AG09309 (cell line): ENCODE measurements around the gene SLC8A1.
A peak's percentile ranks its signal among the peaks of the same experiment; 100 is the strongest.

ENCODE experiments used
- DNase-seq: peaks from one replicate; pipeline ENCODE4 v3.0.0-alpha.2; 2010; ENCODE audit warnings: low read depth
- H3K4me3 ChIP-seq: 2 replicates; pipeline ENCODE4 v1.5.1; 2011; ENCODE audit warnings: mild to moderate bottlenecking, low read depth, low read length, moderate library complexity; ENCODE audit not compliant: control insufficient read depth
- TF ChIP-seq, protein P1 (sequence below): IDR thresholded peaks from 2 replicates; pipeline ENCODE4 v1.5.1; 2011; ENCODE audit warnings: mild to moderate bottlenecking, low read depth, low read length, inconsistent platforms; ENCODE audit not compliant: insufficient read depth, control insufficient read depth; ENCODE audit errors: missing control alignments

The SLC8A1 gene

GRCh38 chr2:40439473-40439872, 12.4 kb downstream of the SLC8A1 start:
- TF ChIP-seq, protein P1, sequence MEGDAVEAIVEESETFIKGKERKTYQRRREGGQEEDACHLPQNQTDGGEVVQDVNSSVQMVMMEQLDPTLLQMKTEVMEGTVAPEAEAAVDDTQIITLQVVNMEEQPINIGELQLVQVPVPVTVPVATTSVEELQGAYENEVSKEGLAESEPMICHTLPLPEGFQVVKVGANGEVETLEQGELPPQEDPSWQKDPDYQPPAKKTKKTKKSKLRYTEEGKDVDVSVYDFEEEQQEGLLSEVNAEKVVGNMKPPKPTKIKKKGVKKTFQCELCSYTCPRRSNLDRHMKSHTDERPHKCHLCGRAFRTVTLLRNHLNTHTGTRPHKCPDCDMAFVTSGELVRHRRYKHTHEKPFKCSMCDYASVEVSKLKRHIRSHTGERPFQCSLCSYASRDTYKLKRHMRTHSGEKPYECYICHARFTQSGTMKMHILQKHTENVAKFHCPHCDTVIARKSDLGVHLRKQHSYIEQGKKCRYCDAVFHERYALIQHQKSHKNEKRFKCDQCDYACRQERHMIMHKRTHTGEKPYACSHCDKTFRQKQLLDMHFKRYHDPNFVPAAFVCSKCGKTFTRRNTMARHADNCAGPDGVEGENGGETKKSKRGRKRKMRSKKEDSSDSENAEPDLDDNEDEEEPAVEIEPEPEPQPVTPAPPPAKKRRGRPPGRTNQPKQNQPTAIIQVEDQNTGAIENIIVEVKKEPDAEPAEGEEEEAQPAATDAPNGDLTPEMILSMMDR, result no peak
- no peak for DNase-seq
- no peak overlapping the region for H3K4me3 ChIP-seq

GRCh38 chr2:40436093-40436475, 15.8 kb downstream of the SLC8A1 start:
- H3K4me3 ChIP-seq, result no peak overlapping the region
- TF ChIP-seq, protein P1, result no peak
- no peak for DNase-seq

DNA sequence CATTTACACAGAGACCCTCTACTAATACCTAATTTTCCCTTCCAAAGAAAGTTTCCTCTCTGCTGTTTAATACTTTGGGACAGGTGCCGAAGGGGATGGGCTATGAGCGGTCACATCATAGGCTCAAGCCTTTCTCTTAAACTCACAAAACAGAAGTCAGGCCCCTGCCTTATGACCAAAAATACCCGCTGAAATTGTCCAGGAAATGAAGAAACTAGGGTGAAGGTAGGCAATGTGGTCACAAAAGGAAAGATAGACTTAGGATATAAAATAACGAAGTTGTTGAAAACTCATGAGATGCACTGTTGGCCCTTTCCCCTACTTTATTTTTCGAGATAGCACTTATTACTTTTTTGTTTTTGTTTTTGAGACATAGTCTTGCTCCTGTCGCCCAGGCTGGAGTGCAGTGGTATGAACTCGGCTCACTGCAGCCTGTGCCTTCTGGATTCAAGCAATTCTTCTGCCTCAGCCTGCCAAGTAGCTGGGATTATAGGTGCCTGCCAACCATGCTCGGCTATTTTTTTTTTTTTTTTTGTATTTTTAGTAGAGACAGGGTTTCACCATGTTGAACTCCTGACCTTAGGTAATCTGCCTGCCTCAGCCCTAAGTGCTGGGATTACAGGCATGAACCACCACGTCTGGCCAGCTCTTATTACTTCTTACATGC, 16.3 kb downstream of the SLC8A1 start:
- H3K4me3 ChIP-seq, result no peak overlapping the region
- TF ChIP-seq, protein P1, result no peak
- DNase-seq, result no peak

DNA sequence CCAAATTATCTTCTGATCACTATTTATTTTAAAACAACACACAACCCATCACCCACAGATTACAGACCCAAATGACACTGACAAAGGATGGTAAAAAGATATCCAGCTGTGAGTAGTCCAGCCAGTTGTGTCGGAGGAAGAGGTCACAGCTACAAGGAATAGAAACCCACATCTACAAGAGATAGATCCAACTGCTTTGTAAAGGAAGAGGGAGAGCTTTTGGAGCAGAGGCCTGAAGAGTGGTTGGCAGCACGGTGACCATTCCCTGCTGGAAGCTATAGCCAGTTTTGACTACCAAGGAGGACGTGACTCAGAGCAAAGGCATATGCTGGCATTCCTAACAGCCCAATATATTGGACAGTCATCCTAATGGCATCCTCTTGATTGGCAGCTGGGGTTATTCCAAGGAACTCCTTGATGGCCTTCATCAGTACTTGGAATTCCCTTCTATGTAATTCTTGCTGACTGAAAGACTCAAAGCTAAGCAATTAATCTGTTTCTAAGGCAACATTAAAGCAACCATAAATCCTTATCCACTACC, 17.1 kb downstream of the SLC8A1 start:
- H3K4me3 ChIP-seq, result no peak overlapping the region
- DNase-seq, result peak; percentile 96
- TF ChIP-seq, protein P1, result no peak

GRCh38 chr2:40433736-40434135, 18.2 kb downstream of the SLC8A1 start:
- no peak for DNase-seq

DNA sequence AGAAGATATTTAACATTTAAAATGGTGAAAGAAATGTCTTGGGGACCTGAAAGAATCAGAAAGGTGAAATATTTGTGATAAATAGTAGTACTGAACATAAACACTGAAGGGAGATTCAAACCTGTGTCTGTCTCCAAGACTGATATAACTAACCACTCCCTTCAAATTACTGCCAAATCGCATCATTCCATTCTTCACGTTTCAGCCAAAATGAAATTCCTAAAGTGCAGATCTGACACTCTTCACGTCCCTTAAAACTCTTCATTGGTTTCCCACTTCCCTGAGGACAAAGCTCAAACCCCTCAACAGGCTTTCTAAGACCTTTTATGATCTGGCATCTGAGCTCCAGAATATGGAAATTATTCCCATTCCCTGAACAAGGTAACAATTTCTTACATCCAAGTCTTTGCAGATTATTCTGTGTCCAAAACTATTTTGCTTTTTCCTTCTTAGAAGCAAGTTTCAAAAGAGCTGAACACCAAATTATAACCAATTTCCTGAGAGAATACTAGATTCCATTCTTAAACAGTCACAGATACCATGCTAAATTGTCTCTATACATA, 18.9 kb downstream of the SLC8A1 start:
- TF ChIP-seq, protein P1, result no peak
- no peak overlapping the region for H3K4me3 ChIP-seq
- no peak for DNase-seq

More at GRCh38 chr2:40433736-40434135, 18.2 kb downstream of the SLC8A1 start:
- H3K4me3 ChIP-seq, result no peak overlapping the region
- TF ChIP-seq, protein P1, result no peak
